Stomach (tissue), 9 donors: ENCODE measurements around the gene LRMDA. TPM values are rescaled to one million over a fixed set of nuclear protein-coding genes. Genes with fewer than 3 reads are reported as not detected.

Experiments
- DNase-seq, 2 donors: peaks; one replicate each; pipeline versions ENCODE4 v3.0.0 to v3.0.0-alpha.2; 2013 to 2019
- H3K27ac ChIP-seq, 5 donors: fragments of 200-600 bp in 4 of 5; sonication (generic) in 4 of 5; one replicate each; pipeline ENCODE4 v1.5.1; 2013 to 2019; ENCODE audit warnings: mild to moderate bottlenecking in 1 of 5, moderate library complexity in 1 of 5
- H3K27me3 ChIP-seq, 3 donors: fragments of 200-600 bp; sonication (generic); one replicate each; pipeline ENCODE4 v1.5.1; 2017 to 2019; ENCODE audit warnings: mixed run types in 1 of 3
- H3K36me3 ChIP-seq, 4 donors: fragments of 200-600 bp; sonication (generic); 1 replicate in 3 of 4; 2 replicates in 1 of 4; pipeline ENCODE4 v1.5.1; 2016 to 2019
- H3K4me1 ChIP-seq, 4 donors: fragments of 200-600 bp; sonication (generic); one replicate each; pipeline ENCODE4 v1.5.1; 2016 to 2019
- H3K4me3 ChIP-seq, 4 donors: fragments of 200-600 bp; sonication (generic) in 3 of 4; one replicate each; pipeline ENCODE4 v1.5.1; 2016 to 2019; ENCODE audit warnings: mild to moderate bottlenecking in 1 of 4
- H3K9me3 ChIP-seq, 4 donors: fragments of 200-600 bp; sonication (generic); one replicate each; pipeline ENCODE4 v1.5.1; 2016 to 2019
- EP300 ChIP-seq: sonication (generic); formaldehyde crosslinking; IDR thresholded peaks from one replicate; pipeline ENCODE4 v1.6.1; 2017; ENCODE audit warnings: antibody characterized with exemption
- POLR2A ChIP-seq, 4 donors: fragments of 450-650 bp; IDR thresholded peaks; one replicate each; pipeline ENCODE4 v1.6.1; 2016; ENCODE audit warnings: antibody characterized with exemption in 4 of 4, control low read depth in 2 of 4, mild to moderate bottlenecking in 1 of 4, moderate library complexity in 1 of 4
- POLR2AphosphoS5 ChIP-seq, 3 donors: sonication (generic); formaldehyde crosslinking; IDR thresholded peaks; one replicate each; pipeline ENCODE4 v1.6.1; 2016; ENCODE audit warnings: antibody characterized with exemption in 3 of 3
- WGBS, 5 donors: extraction: QIAGEN DNeasy Blood & Tissue Kit in 3 of 5; methylation state at CpG; one replicate each; pipeline versions ENCODE4 v1.1.5 to v1.1.7; 2013 to 2018; 5-methylcytosine and 5-hydroxymethylcytosine counted together
- intact Hi-C: fragments of 100-400 bp; cut with DNase I; formaldehyde crosslinking; loops from one replicate; pipeline ENCODE4 v1.15.1; 2023; ENCODE audit warnings: low total_unique reads
- polyA plus RNA-seq, 3 donors: library from polyadenylated mRNA; stranded (reverse); fragments of 200-250 nt; gene quantifications; one replicate each; pipeline ENCODE4 v1.2.3, GENCODE V29; 2013
- total RNA-seq, 5 donors: library from RNA; depleted of rRNA; stranded (reverse); fragments of >200 nt; gene quantifications; one replicate each; pipeline versions ENCODE4 v1.1.0 to v1.2.3, GENCODE V29; 2014 to 2016
- TF ChIP-seq, protein P1 (sequence below), 7 experiments: fragments of 450-650 bp in 4 of 7; fragments of 200-600 bp in 3 of 7; sonication (generic) in 3 of 7; IDR thresholded peaks; one replicate each; pipeline ENCODE4 v1.5.1; 2016 to 2019; ENCODE audit warnings: antibody characterized with exemption in 7 of 7, control low read depth in 2 of 7, mild to moderate bottlenecking in 1 of 7
- donor health status: healthy with polysubstance abuse.
- donor health status: Bipolar disorder and iron deficiency.
- donor health status: healthy.

The LRMDA gene
- total and polyA plus RNA-seq, 8 donors = 1.3 to 30.2 (median 13.6) TPM; not detected in 1

- Histone ChIP-seq H3K4me1 (no peaks in the 10 kb centered on the region), H3K9me3 (no peaks in the 10 kb centered on the region), H3K4me3 (no peak overlapping the region), H3K27me3 (no peaks in the 10 kb centered on the region), H3K27ac (no peak overlapping the region), H3K36me3 (no peaks in the 10 kb centered on the region)
- TF ChIP-seq POLR2A (IDR thresholded peaks at IDR 0.05) (no peak), POLR2AphosphoS5 (IDR thresholded peaks at IDR 0.05) (no peak), EP300 (no peak)
- TF ChIP-seq, protein P1, sequence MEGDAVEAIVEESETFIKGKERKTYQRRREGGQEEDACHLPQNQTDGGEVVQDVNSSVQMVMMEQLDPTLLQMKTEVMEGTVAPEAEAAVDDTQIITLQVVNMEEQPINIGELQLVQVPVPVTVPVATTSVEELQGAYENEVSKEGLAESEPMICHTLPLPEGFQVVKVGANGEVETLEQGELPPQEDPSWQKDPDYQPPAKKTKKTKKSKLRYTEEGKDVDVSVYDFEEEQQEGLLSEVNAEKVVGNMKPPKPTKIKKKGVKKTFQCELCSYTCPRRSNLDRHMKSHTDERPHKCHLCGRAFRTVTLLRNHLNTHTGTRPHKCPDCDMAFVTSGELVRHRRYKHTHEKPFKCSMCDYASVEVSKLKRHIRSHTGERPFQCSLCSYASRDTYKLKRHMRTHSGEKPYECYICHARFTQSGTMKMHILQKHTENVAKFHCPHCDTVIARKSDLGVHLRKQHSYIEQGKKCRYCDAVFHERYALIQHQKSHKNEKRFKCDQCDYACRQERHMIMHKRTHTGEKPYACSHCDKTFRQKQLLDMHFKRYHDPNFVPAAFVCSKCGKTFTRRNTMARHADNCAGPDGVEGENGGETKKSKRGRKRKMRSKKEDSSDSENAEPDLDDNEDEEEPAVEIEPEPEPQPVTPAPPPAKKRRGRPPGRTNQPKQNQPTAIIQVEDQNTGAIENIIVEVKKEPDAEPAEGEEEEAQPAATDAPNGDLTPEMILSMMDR (IDR thresholded peaks at IDR 0.05) = no peak
- 84 to 89% (median 87%) methylated on average over 14 of the region's 14 CpGs for WGBS, 5 donors
- DNase-seq = no peak
- intact Hi-C loops = no loop called here
Measured at GRCh38 chr10:76007667-76008181, 576.3 kb downstream of the LRMDA start.

- H3K36me3 ChIP-seq = no peaks in the 10 kb centered on the region
- intact Hi-C loops = no loop called here
- 81 to 94% (median 89%) methylated on average over 11 of the region's 11 CpGs for WGBS, 5 donors
Measured at GRCh38 chr10:76009531-76009930, 578.1 kb downstream of the LRMDA start.

DNA sequence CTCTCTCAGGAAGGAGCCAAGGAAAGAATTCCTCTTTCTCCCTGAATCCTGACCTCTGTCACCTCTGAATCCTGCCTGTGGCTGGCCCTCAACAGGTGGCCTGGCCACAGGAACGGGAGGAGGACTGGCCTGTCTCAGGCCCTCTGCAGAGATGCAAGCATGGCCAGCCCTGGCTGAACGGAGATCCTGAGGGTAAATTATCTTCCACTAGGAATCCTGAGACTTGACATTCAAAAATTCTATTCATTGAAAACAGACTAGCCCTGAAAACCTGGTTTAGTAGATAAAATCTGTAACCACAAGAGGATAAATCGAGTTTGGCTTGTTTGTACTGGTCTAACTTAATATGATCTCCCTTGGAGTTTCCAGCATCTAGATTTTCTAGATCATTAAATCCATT, 579.3 kb downstream of the LRMDA start:
- no peaks in the 10 kb centered on the region for H3K36me3 ChIP-seq
- H3K27ac ChIP-seq = no peak overlapping the region
- 79 to 89% (median 83%) methylated on average over 3 of the region's 3 CpGs for WGBS, 5 donors
- H3K4me1 ChIP-seq = no peaks in the 10 kb centered on the region
- no peak for DNase-seq
- no peak overlapping the region for H3K4me3 ChIP-seq
- intact Hi-C loops = no loop called here
- H3K27me3 ChIP-seq = no peaks in the 10 kb centered on the region
- no peaks in the 10 kb centered on the region for H3K9me3 ChIP-seq
- no peak for TF ChIP-seq EP300
- TF ChIP-seq, protein P1 (IDR thresholded peaks at IDR 0.05) = no peak
- no peak for TF ChIP-seq POLR2A (IDR thresholded peaks at IDR 0.05)
- no peak for TF ChIP-seq POLR2AphosphoS5 (IDR thresholded peaks at IDR 0.05)

More at GRCh38 chr10:76009531-76009930, 578.1 kb downstream of the LRMDA start:
- TF ChIP-seq EP300 = no peak
- no peak for TF ChIP-seq POLR2A (IDR thresholded peaks at IDR 0.05)
- TF ChIP-seq, protein P1 (IDR thresholded peaks at IDR 0.05) = no peak
- TF ChIP-seq POLR2AphosphoS5 (IDR thresholded peaks at IDR 0.05) = no peak
- no peak for DNase-seq
- no peaks in the 10 kb centered on the region for H3K9me3 ChIP-seq
- H3K27ac ChIP-seq = no peak overlapping the region
- H3K4me1 ChIP-seq = no peaks in the 10 kb centered on the region
- H3K4me3 ChIP-seq = no peak overlapping the region
- H3K27me3 ChIP-seq = no peaks in the 10 kb centered on the region

GRCh38 chr10:76012716-76013327, 581.4 kb downstream of the LRMDA start:
- Histone ChIP-seq H3K9me3 (no peaks in the 10 kb centered on the region), H3K27me3 (no peaks in the 10 kb centered on the region), H3K4me3 (no peak overlapping the region), H3K36me3 (no peaks in the 10 kb centered on the region), H3K27ac (no peak overlapping the region), H3K4me1 (no peaks in the 10 kb centered on the region)
- intact Hi-C loops = no loop called here
- DNase-seq = no peak
- 85 to 92% (median 89%) methylated on average over 7 of the region's 7 CpGs for WGBS, 5 donors
- TF ChIP-seq POLR2AphosphoS5 (IDR thresholded peaks at IDR 0.05) (no peak), POLR2A (IDR thresholded peaks at IDR 0.05) (no peak), EP300 (no peak)
- TF ChIP-seq, protein P1 (IDR thresholded peaks at IDR 0.05) = no peak
